IgD-negative memory B cell (primary cell): ENCODE measurements around the gene ZNF526. TPM values are rescaled to one million over a fixed set of nuclear protein-coding genes. Genes with fewer than 3 reads are reported as not detected.

Experiments used
- H3K27ac Mint-ChIP-seq, 3 donors: one replicate each; pipeline ENCODE4 v1.8.0; 2020 to 2022; ENCODE audit warnings: mild to moderate bottlenecking in 3 of 3, mixed read lengths in 3 of 3, moderate library complexity in 1 of 3
- H3K27me3 Mint-ChIP-seq: one replicate; pipeline ENCODE4 v1.8.0; 2021; ENCODE audit warnings: mixed read lengths
- H3K36me3 Mint-ChIP-seq: one replicate; pipeline ENCODE4 v1.8.0; 2020; ENCODE audit warnings: mild to moderate bottlenecking, mixed read lengths
- H3K4me1 Mint-ChIP-seq, 3 donors: one replicate each; pipeline ENCODE4 v1.8.0; 2020 to 2022; ENCODE audit warnings: mixed read lengths in 3 of 3, mild to moderate bottlenecking in 1 of 3
- H3K4me3 Mint-ChIP-seq, 4 donors: one replicate each; pipeline ENCODE4 v1.8.0; 2020 to 2022; ENCODE audit warnings: mild to moderate bottlenecking in 4 of 4, mixed read lengths in 4 of 4, moderate library complexity in 3 of 4
- H3K9me3 Mint-ChIP-seq, 3 donors: one replicate each; pipeline ENCODE4 v1.8.0; 2020 to 2021; ENCODE audit warnings: mixed read lengths in 3 of 3, mild to moderate bottlenecking in 1 of 3
- polyA plus RNA-seq: library from polyadenylated mRNA; unstranded; fragments of 300-500 nt; fragmentation: Illumina TruSeq; gene quantifications from one replicate; pipeline ENCODE4 v1.2.3, GENCODE V29; 2021

ZNF526 gene
- polyA plus RNA-seq, 1 donor from 2014 or later, result 8.0 TPM

DNA sequence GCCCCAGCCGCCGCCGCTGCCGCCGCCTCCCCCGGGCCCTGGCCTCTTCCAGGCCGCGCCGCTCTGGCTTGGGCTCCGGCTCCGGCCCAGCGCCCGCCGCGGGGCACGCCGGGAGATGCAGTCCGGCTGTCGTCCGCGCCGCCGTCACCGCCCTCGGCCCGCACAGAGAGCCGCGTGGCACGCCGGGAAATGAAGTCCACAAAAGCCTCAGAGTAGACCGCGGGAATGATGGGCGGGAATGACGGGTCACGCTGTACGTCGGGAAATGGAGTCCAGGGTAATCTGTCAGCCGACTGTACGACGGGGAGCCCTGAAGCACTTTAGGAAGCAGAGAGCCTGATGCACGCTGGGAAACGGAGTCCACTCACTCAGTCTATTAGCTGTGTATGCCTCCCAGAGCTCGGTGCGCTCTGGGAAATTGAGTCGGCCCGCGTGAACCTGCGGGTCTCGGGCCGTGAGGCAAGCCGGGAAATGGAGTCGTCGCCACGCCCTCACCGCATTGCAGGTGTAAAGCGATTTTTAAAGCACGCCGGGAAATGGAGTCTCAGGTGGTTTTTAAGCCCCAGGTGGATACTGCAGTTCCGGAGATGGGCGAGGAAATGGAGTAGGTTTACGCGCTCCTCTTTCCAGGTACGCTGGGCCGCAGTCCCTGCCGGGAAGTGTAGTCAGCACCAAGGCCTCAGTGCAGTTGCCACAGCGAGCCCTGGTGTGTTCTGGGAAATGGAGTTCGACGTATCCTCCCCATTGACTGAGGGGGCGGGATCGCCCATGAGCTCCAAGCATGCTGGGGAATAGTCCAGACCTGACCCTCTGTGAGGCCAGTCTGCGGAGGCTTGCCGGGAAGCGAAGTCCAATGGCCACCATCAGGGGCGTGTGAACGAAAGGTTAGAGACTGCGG is 22.6 kb downstream of the ZNF526 start, which contains the start of gene GSK3A:
Gene GSK3A, minus strand, starts transcription at position 91 of the 898 bp plus-strand sequence. CDS start 137 bp downstream, outside the sequence.
- H3K36me3 Mint-ChIP-seq, result peaks cover 2% of the 10 kb centered on the region
- H3K27ac Mint-ChIP-seq, result peak within 1 kb of the TSS; percentile 82 to 99 (median 95)
- peak within 1 kb of the TSS; percentile 86 to 99 (median 96) for H3K4me3 Mint-ChIP-seq
- peaks cover 16 to 26% (median 20%) of the 10 kb centered on the region in 3 donors for H3K4me1 Mint-ChIP-seq
- no peaks in the 10 kb centered on the region for H3K27me3 Mint-ChIP-seq
- H3K9me3 Mint-ChIP-seq, result no peaks in the 10 kb centered on the region

DNA sequence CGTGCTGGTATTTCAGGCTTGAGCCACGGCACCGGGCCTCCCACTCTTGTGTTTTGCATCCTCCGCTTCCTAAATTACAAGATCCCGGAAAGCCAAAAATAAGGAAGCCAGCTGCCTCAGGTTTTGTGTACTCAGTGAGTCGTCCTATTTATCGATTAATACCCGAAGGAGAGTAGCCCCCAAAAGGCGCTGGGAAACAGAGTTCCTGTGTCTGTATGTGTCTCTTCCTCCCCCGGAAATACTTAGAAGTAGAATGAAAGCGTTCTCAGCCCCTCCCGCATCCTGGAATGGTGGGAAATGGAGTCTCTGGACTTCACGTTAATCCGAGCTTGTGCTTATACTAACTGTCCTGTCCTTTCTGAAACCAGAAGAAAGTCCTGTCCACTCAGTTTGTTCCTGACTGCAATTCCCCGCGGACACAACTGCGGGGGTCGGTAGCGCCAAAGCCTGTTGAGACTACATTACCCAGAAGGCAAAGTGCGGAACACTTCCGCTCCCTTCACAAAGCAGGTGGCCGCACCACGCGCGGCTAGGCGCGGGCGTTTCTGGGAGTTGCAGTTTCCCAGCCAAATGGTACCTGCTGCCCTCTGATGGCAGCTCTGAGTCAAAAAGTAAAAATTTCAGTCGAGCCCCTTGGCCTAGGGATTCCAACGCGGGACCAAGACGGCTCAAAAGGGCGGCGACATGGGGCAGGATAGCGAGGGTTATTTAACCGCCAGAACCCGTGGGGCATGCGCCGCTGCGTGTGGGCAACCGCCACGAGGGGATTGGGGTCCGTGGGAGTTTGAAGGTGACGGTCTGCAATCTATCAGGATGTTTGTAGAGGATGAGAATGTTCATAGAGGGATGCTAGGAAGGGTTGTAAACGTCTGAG is 24.5 kb downstream of the ZNF526 start:
- Mint-ChIP-seq H3K9me3 (no peaks in the 10 kb centered on the region), H3K4me3 (peak overlapping the region; percentile 86 to 99 (median 99)), H3K27me3 (no peaks in the 10 kb centered on the region), H3K36me3 (peaks cover 2% of the 10 kb centered on the region), H3K4me1 (peaks cover 16 to 26% (median 20%) of the 10 kb centered on the region in 3 donors), H3K27ac (peak overlapping the region; percentile 93 to 99 (median 95))

DNA sequence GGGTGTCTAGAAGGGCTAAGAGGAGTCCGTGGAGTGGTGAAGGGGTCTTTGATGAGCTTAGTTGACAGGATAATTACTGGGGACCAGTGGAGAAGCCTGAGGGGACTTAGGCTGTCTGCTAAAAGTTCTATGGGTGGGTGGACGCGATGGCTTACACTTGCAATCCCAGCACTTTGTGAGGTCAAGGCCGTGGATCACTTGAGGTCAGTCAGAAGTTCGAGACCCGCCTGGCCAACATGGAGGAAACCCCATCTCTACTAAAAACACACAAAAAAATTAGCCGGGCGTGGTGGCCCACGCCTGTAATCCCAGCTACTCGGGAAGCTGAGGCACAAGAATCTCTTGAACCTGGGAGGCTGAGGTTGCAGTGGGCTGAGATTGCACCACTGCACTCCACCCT is 25.1 kb downstream of the ZNF526 start:
- Mint-ChIP-seq H3K27ac (peak overlapping the region; percentile 93 to 99 (median 95)), H3K9me3 (no peaks in the 10 kb centered on the region), H3K4me3 (peak overlapping the region in 3 of 4 donors; percentile 86 to 99 (median 99)), H3K27me3 (no peaks in the 10 kb centered on the region), H3K4me1 (peaks cover 20 to 21% (median 20%) of the 10 kb centered on the region in 3 donors), H3K36me3 (peaks cover 2% of the 10 kb centered on the region)

DNA sequence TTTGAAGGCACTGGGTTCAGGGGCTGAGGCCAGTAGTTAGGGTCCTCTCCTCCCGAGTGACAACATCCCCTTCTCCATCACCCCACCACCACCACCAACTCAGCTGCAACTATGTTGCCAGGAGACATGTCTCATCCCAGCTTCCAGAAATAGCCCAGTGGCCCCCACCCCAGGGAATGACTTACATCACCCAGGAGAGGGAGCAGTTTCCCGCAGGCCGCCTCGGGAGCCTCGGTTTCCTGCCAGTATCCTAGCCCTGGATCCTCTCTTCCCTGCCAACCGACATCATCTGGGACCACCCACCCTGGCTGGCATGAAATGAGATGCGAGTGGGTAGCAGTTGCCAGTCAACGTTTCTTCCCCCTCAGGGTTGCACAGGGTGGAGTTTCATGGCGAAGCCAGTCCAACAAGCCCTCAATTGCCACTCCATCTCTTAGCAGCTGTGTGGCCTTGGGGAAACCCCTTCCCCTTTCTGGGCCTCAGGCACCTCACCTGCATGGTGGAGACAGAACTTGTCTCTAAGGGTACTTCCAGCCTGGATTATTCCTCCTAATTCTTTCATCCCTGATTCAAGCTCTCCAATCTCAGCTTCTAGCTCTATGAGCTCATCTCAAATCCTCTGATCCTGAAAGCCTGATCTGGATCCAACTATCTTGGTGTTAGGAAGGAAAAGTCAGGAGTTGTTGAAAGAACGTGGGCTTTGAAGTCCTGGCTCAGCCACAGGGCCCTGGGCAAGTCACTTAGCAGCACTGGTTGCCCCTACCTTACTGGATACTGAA is 26.2 kb downstream of the ZNF526 start:
- H3K27ac Mint-ChIP-seq, result peak overlapping the region in 2 of 3 donors; percentile 89 to 93
- H3K27me3 Mint-ChIP-seq, result no peaks in the 10 kb centered on the region
- H3K4me1 Mint-ChIP-seq, result peaks cover 14 to 20% (median 17%) of the 10 kb centered on the region in 3 donors
- no peaks in the 10 kb centered on the region for H3K9me3 Mint-ChIP-seq
- H3K4me3 Mint-ChIP-seq, result peak overlapping the region in 1 of 4 donors; percentile 86
- H3K36me3 Mint-ChIP-seq, result no peaks in the 10 kb centered on the region

DNA sequence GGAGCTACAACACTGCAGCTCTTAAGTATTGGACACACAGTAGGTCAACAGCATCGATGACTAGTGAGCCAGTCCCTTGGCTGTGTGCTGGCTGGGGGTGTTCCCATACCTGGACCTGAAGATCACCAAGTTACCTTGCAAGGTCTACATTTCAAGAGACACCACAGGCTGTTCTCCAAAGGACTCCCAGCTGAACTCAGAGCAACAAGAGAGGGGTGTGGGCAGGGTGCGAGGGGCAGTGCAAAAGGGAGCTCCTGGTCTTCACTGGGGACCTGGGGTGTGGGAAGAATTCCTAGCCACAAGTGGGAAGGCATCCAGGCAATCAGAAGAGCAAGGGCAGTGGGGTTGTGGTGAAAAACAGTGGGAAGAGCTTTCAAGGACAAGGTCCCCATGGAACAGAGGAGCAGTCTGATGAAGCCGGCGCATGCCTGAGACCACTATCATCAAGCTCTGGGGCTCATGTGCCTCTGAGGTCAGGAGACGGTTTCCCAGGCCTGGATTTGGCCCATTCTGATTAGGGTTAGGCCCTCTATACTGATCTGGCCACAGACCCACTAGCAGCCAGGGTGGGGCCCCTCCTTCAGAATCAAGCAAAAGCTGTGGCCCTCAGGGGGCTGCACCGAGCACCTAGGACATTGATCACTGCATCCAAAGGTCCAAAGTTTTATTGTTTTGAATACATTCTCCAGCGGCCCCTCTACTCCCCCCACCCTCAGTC is 27.0 kb downstream of the ZNF526 start:
- no peaks in the 10 kb centered on the region for H3K27me3 Mint-ChIP-seq
- H3K4me3 Mint-ChIP-seq, result peak overlapping the region in 1 of 4 donors; percentile 23
- no peaks in the 10 kb centered on the region for H3K9me3 Mint-ChIP-seq
- H3K27ac Mint-ChIP-seq, result peak overlapping the region in 2 of 3 donors; percentile 89 to 93
- peaks cover 16 to 25% (median 16%) of the 10 kb centered on the region in 3 donors for H3K4me1 Mint-ChIP-seq
- no peaks in the 10 kb centered on the region for H3K36me3 Mint-ChIP-seq

DNA sequence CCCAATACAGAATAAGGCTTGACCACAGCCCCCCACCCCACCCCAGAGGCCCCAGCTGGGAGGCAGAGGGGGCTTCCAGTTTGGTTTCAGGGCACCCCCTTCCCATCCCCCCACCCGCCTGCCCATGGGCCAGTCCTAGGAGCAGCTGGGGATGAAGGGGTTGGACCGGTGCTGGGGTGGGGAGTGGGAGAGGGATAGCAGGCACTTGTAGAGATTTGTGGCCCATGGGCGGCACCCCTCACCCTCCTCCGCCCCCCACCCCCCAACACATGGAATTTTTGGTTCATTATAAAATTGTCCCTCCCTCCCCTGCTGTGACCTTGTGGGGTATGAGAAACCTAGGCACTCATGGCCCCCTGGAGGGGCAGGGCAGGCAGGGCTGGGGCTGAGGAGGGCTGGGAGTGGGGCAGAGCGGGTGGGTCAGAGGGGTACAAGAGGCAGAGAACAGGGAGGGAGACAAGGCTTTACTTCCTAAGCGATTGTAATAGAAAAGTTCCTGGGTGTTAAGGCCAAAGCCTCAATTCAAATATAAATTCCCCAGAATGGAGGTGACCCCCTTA is 27.6 kb downstream of the ZNF526 start:
- no peaks in the 10 kb centered on the region for H3K9me3 Mint-ChIP-seq
- H3K27ac Mint-ChIP-seq, result no peak overlapping the region
- H3K36me3 Mint-ChIP-seq, result no peaks in the 10 kb centered on the region
- H3K4me1 Mint-ChIP-seq, result peaks cover 18 to 25% (median 19%) of the 10 kb centered on the region in 3 donors
- H3K4me3 Mint-ChIP-seq, result no peak overlapping the region
- H3K27me3 Mint-ChIP-seq, result peaks cover 2% of the 10 kb centered on the region

DNA sequence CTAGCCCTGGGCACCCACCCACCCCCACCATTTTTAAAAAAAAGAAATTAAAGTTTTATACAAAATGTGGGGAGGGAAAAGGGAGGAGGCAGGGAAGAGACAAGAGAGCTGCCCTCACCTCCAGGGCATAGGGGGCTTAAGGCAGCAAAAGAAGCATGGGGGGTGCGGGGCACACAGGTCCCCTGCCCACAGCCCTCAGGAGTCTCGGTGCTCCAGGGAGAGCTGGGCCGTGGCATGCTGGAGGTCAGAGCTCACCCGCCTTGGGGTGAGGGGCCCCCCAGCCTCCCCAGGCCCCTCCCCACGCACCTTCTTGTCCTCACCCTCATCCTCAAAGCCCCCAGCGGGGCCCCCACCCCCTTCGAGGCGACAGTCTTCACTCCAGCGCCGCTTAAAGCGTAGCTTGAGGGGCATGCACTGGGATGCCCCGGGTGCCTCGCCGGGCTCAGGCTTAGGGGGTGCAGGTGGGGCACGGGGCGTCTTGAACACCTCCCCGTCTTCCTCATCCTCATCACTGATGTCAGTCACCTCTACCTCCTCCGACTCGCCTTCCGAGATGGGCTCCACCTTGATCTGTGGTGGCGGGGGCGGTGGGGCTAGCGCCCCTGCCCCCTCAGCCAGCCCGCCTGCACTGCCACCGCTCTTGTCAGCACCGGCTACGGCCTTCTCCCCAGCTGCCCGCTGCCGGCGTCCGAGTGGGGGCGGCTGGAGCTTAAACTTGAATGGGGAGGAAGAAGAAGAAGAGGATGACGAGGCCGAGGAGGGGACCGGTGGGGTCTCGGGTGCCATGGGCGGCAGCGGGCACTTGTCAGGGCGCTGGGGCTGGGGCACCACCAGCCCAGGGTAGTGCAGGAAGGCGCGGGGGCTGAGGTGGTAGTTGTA is 28.4 kb downstream of the ZNF526 start:
- Mint-ChIP-seq H3K9me3 (no peaks in the 10 kb centered on the region), H3K4me3 (peak overlapping the region in 1 of 4 donors; percentile 64), H3K36me3 (no peaks in the 10 kb centered on the region), H3K27ac (no peak overlapping the region), H3K27me3 (peaks cover 3% of the 10 kb centered on the region), H3K4me1 (peaks cover 18 to 19% (median 19%) of the 10 kb centered on the region in 3 donors)

DNA sequence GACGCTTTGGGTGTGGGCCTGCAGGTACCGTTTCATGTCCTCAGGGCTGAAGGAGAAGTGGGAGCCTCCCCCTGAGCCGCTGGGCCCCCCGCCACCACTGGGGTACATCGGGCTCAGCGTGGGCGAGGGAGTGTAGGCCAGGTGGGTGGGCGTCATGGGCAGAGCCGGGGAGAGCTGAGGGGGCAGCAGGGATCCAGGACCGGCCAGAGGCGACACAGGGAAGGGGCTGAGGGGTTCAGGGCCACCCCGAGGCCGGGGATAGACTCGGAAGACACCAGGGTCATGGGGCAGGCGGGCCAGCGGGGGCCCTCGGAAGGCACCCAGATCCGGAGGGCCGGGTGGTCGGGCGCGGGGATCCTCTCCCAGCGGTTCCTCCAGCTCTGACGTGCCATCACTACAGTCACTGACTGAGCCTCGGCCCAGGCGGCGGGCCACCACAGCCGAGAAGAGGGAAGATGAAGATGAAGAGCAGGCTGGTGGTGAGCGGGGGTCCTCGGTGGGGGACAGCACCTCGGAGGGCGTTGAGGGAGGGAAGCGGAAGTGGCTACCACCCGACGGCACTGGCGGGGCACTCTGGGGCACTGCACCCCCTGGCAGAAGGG is 29.1 kb downstream of the ZNF526 start:
- H3K4me3 Mint-ChIP-seq, result peak overlapping the region in 1 of 4 donors; percentile 64
- H3K4me1 Mint-ChIP-seq, result peaks cover 18 to 19% (median 18%) of the 10 kb centered on the region in 3 donors
- no peaks in the 10 kb centered on the region for H3K9me3 Mint-ChIP-seq
- H3K36me3 Mint-ChIP-seq, result no peaks in the 10 kb centered on the region
- peak overlapping the region; percentile 74 to 80 (median 80) for H3K27ac Mint-ChIP-seq
- H3K27me3 Mint-ChIP-seq, result peaks cover 3% of the 10 kb centered on the region

DNA sequence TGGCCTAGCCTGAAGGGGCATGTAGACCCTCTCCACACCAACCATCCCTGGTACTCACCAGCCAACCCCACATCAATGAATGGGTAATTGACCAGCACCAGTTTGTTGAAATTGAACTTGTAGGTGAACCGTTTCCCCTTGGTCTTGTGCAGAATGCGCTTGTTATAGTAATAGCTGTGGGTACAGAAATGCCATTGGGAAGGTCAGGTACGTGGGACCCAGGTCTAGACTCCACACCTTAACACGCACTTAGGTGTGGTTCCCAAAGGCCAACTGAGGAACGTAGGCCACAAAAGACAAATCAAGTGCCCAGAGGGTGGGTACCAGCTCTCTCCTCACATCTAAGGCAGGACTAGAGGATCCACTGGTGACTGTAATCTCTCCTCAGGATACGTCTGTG is 29.7 kb downstream of the ZNF526 start:
- H3K4me3 Mint-ChIP-seq, result peak overlapping the region in 2 of 4 donors; percentile 56 to 64
- H3K27ac Mint-ChIP-seq, result peak overlapping the region in 2 of 3 donors; percentile 74 to 80

DNA sequence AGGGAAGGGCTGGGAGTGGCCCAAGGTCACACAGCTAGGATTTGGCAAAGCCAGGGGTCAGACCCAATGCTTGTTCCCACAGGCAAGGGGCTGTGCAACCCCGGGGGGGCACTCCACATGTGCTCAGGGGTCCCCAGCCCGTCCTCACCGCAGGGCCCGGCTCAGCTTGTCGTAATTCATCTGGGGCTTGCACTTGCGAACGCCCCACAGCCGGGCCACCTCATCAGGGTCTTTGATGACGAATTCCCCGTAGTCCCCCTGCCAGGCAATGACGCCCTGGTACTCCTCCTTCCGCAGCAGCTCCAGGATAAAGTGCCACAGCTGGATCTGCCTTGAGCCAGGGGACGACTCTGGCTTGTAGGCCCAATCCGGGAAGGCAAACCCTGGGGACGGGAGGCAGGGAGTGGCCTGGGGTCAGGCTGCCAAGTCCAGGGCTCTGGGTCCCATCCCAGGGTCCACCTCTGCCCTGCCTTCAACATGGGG is 30.1 kb downstream of the ZNF526 start:
- H3K27ac Mint-ChIP-seq, result peak overlapping the region in 2 of 3 donors; percentile 74 to 80
- no peaks in the 10 kb centered on the region for H3K36me3 Mint-ChIP-seq
- H3K9me3 Mint-ChIP-seq, result no peaks in the 10 kb centered on the region
- H3K4me1 Mint-ChIP-seq, result peaks cover 10 to 15% (median 12%) of the 10 kb centered on the region in 3 donors
- H3K27me3 Mint-ChIP-seq, result peaks cover 3% of the 10 kb centered on the region
- peak overlapping the region in 2 of 4 donors; percentile 56 to 64 for H3K4me3 Mint-ChIP-seq

More for the DNA sequence above, 29.7 kb downstream of the ZNF526 start:
- Mint-ChIP-seq H3K4me1 (peaks cover 13 to 19% (median 16%) of the 10 kb centered on the region in 3 donors), H3K27me3 (peaks cover 3% of the 10 kb centered on the region), H3K36me3 (no peaks in the 10 kb centered on the region), H3K9me3 (no peaks in the 10 kb centered on the region)

DNA sequence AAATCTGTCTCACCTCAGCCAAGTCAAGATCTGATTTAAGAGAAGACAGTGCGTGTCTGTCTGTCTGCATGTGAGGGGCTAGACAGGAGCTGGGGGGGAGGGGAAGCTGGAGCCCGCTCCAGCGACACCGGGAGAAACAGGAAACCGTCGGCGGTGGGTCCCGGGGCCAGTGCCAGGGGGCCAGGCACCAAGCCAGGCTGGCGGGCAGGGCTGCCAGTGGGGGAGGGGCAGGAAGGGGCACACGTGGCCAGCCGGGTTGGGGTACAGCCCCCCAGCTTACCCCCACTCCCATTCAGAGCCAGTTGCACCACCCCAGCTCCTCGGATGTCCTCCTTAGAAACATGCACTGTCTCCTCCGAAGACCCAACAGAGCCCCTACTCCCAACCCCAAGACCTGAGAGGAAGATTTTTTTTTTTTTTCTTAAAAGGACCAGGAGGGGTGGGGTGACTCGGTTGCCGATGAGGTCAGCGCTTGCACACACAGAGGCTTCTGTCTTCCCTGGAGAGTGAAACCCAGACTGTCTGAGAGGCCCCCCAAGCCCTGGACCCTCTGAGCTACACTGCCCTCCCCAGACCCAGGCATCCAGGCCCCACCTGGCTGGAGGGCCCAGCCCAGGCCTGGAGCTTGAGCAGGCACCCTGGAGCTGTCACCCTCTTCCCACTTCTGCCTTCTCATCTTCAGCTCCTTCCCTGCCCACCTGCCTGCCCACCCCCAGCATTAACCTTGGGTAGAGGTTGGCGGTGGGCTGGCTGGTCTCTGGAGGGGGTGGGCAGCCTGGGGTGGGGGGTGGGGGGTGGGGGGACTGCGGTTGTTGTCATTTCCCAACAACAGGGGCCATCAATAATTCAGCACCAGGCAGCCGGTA is 30.8 kb downstream of the ZNF526 start:
- peak overlapping the region in 2 of 4 donors; percentile 23 to 37 for H3K4me3 Mint-ChIP-seq
- H3K27ac Mint-ChIP-seq, result peak overlapping the region in 1 of 3 donors; percentile 92
- no peaks in the 10 kb centered on the region for H3K36me3 Mint-ChIP-seq
- H3K9me3 Mint-ChIP-seq, result no peaks in the 10 kb centered on the region
- peaks cover 10 to 15% (median 13%) of the 10 kb centered on the region in 3 donors for H3K4me1 Mint-ChIP-seq
- H3K27me3 Mint-ChIP-seq, result peaks cover 3% of the 10 kb centered on the region
